Mucosa of rectum (tissue), 2 donors: ENCODE measurements around the gene RCOR1.

Experiments used
- H3K27ac ChIP-seq, 2 donors: one replicate each; pipeline ENCODE4 v1.7.0; 2013; ENCODE audit warnings: inconsistent platforms in 2 of 2, low read depth in 2 of 2, low read length in 2 of 2
- H3K27me3 ChIP-seq, 2 donors: one replicate each; pipeline ENCODE4 v1.7.0; 2013; ENCODE audit warnings: low read length in 2 of 2; ENCODE audit not compliant: control insufficient read depth in 2 of 2, insufficient read depth in 2 of 2
- H3K36me3 ChIP-seq, 2 donors: one replicate each; pipeline ENCODE4 v1.7.0; 2013; ENCODE audit warnings: low read length in 2 of 2; ENCODE audit not compliant: control insufficient read depth in 2 of 2, insufficient read depth in 2 of 2
- H3K4me1 ChIP-seq, 2 donors: one replicate each; pipeline ENCODE4 v1.7.0; 2013; ENCODE audit warnings: low read length in 2 of 2, mild to moderate bottlenecking in 1 of 2; ENCODE audit not compliant: control insufficient read depth in 2 of 2, insufficient read depth in 2 of 2
- H3K4me3 ChIP-seq, 2 donors: one replicate each; pipeline ENCODE4 v1.7.0; 2013; ENCODE audit warnings: low read length in 2 of 2
- H3K9ac ChIP-seq, 2 donors: one replicate each; pipeline ENCODE4 v1.7.0; 2013; ENCODE audit warnings: low read length in 2 of 2, low read depth in 1 of 2, mild to moderate bottlenecking in 1 of 2
- H3K9me3 ChIP-seq, 2 donors: one replicate each; pipeline ENCODE4 v1.7.0; 2013; ENCODE audit warnings: low read length in 2 of 2; ENCODE audit not compliant: control insufficient read depth in 2 of 2
- donor health status: healthy.
- donor health status: Normal muscosa, but diverticular disease.

Gene RCOR1

GRCh38 chr14:102708494-102708893 lies 116.0 kb downstream of the RCOR1 start:
- Histone ChIP-seq H3K9ac (no peak overlapping the region), H3K36me3 (peaks cover 19 to 34% of the 10 kb centered on the region in 2 donors), H3K4me3 (no peak overlapping the region), H3K9me3 (no peaks in the 10 kb centered on the region), H3K4me1 (no peaks in the 10 kb centered on the region), H3K27ac (no peak overlapping the region), H3K27me3 (no peaks in the 10 kb centered on the region)

- H3K27ac ChIP-seq, result no peak overlapping the region
- H3K36me3 ChIP-seq, result peaks cover 19 to 34% of the 10 kb centered on the region in 2 donors
- H3K4me3 ChIP-seq, result no peak overlapping the region
- H3K9me3 ChIP-seq, result no peaks in the 10 kb centered on the region
- no peaks in the 10 kb centered on the region for H3K27me3 ChIP-seq
- H3K9ac ChIP-seq, result no peak overlapping the region
- H3K4me1 ChIP-seq, result no peaks in the 10 kb centered on the region
Observed at GRCh38 chr14:102711207-102711606, 118.8 kb downstream of the RCOR1 start.

- Histone ChIP-seq H3K9ac (no peak overlapping the region), H3K9me3 (no peaks in the 10 kb centered on the region), H3K4me1 (no peaks in the 10 kb centered on the region), H3K27ac (no peak overlapping the region), H3K4me3 (no peak overlapping the region), H3K27me3 (no peaks in the 10 kb centered on the region), H3K36me3 (peaks cover 23 to 34% of the 10 kb centered on the region in 2 donors)
Observed at GRCh38 chr14:102711946-102712345, 119.5 kb downstream of the RCOR1 start.

GRCh38 chr14:102717276-102717675 lies 124.8 kb downstream of the RCOR1 start:
- Histone ChIP-seq H3K27ac (no peak overlapping the region), H3K4me3 (no peak overlapping the region), H3K9me3 (no peaks in the 10 kb centered on the region), H3K36me3 (peaks cover 30 to 38% of the 10 kb centered on the region in 2 donors), H3K27me3 (no peaks in the 10 kb centered on the region), H3K4me1 (no peaks in the 10 kb centered on the region), H3K9ac (no peak overlapping the region)

- Histone ChIP-seq H3K27ac (no peak overlapping the region), H3K4me3 (no peak overlapping the region), H3K4me1 (no peaks in the 10 kb centered on the region), H3K9me3 (no peaks in the 10 kb centered on the region), H3K36me3 (peaks cover 51 to 58% of the 10 kb centered on the region in 2 donors), H3K9ac (no peak overlapping the region), H3K27me3 (no peaks in the 10 kb centered on the region)
Observed at GRCh38 chr14:102722646-102723045, 130.2 kb downstream of the RCOR1 start.

- Histone ChIP-seq H3K4me1 (no peaks in the 10 kb centered on the region), H3K4me3 (no peak overlapping the region), H3K9me3 (no peaks in the 10 kb centered on the region), H3K27me3 (no peaks in the 10 kb centered on the region), H3K9ac (no peak overlapping the region), H3K27ac (no peak overlapping the region), H3K36me3 (peaks cover 54 to 60% of the 10 kb centered on the region in 2 donors)
Observed at GRCh38 chr14:102723650-102724049, 131.2 kb downstream of the RCOR1 start.

- H3K27me3 ChIP-seq, result no peaks in the 10 kb centered on the region
- H3K4me3 ChIP-seq, result no peak overlapping the region
- H3K27ac ChIP-seq, result no peak overlapping the region
- no peaks in the 10 kb centered on the region for H3K4me1 ChIP-seq
- peaks cover 53 to 62% of the 10 kb centered on the region in 2 donors for H3K36me3 ChIP-seq
- H3K9me3 ChIP-seq, result no peaks in the 10 kb centered on the region
- no peak overlapping the region for H3K9ac ChIP-seq
Observed at GRCh38 chr14:102726191-102726949, 133.9 kb downstream of the RCOR1 start.

GRCh38 chr14:102727336-102728095 lies 135.1 kb downstream of the RCOR1 start:
- Histone ChIP-seq H3K4me3 (no peak overlapping the region), H3K27ac (no peak overlapping the region), H3K27me3 (no peaks in the 10 kb centered on the region), H3K36me3 (peaks cover 44 to 56% of the 10 kb centered on the region in 2 donors), H3K9me3 (no peaks in the 10 kb centered on the region), H3K4me1 (no peaks in the 10 kb centered on the region), H3K9ac (no peak overlapping the region)

GRCh38 chr14:102728501-102728900 lies 136.1 kb downstream of the RCOR1 start:
- Histone ChIP-seq H3K9me3 (no peaks in the 10 kb centered on the region), H3K27me3 (no peaks in the 10 kb centered on the region), H3K36me3 (peaks cover 38 to 49% of the 10 kb centered on the region in 2 donors), H3K9ac (no peak overlapping the region), H3K4me1 (no peaks in the 10 kb centered on the region), H3K27ac (no peak overlapping the region), H3K4me3 (no peak overlapping the region)

GRCh38 chr14:102729268-102729667 lies 136.8 kb downstream of the RCOR1 start:
- Histone ChIP-seq H3K9ac (no peak overlapping the region), H3K36me3 (peaks cover 31 to 47% of the 10 kb centered on the region in 2 donors), H3K27me3 (no peaks in the 10 kb centered on the region), H3K4me1 (no peaks in the 10 kb centered on the region), H3K4me3 (no peak overlapping the region), H3K9me3 (no peaks in the 10 kb centered on the region), H3K27ac (no peak overlapping the region)
